Fibroblast of the aortic adventitia (primary cell): ENCODE measurements around the gene HSPBP1. TPM values are rescaled to one million over a fixed set of nuclear protein-coding genes. Genes with fewer than 3 reads are reported as not detected.
"Not testable (repeated sequence)": the region's sequence is repeated elsewhere in the genome, so short reads cannot be mapped to it uniquely, and the experiment has no call there.

Source experiments
- DNase-seq: peaks from one replicate; pipeline ENCODE4 v3.0.0-alpha.2; 2010; ENCODE audit warnings: low read depth
- H3K4me3 ChIP-seq: 2 replicates; pipeline ENCODE4 v1.5.1; 2011; ENCODE audit warnings: low read depth, mild to moderate bottlenecking, control low read depth, low read length, moderate library complexity
- total RNA-seq: library from RNA; depleted of rRNA; stranded (reverse); fragments of >200 nt; gene quantifications from 2 replicates; pipeline ENCODE4 v1.2.3, GENCODE V29; 2012; ENCODE audit warnings: low replicate concordance
- TF ChIP-seq, protein P1 (sequence below): IDR thresholded peaks from 2 replicates; pipeline ENCODE4 v1.5.1; 2011; ENCODE audit warnings: mild to moderate bottlenecking, low read length, control low read depth, inconsistent platforms; ENCODE audit not compliant: insufficient read depth

The HSPBP1 gene
- total RNA-seq, 1 donor: 29.1 TPM

DNA sequence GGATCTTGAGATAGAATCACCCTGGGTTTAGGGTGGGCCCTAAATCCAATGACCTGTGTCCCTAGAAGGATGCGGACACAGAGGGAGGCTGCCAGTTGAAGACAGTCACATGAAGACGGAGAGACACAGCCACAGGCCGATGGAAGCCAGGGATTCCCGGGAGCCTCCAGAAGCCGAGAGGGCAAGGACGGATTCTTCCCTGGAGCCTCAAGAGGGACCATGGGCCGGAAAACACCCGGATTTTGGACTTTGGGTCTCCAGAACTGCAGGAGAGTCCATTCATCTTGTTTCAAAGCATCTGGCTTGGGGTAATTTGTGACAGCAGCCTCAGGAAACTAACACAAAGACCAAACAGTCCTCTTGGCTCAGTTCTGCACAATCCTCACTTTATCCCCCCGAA is 53.6 kb downstream of the HSPBP1 start:
- TF ChIP-seq, protein P1, sequence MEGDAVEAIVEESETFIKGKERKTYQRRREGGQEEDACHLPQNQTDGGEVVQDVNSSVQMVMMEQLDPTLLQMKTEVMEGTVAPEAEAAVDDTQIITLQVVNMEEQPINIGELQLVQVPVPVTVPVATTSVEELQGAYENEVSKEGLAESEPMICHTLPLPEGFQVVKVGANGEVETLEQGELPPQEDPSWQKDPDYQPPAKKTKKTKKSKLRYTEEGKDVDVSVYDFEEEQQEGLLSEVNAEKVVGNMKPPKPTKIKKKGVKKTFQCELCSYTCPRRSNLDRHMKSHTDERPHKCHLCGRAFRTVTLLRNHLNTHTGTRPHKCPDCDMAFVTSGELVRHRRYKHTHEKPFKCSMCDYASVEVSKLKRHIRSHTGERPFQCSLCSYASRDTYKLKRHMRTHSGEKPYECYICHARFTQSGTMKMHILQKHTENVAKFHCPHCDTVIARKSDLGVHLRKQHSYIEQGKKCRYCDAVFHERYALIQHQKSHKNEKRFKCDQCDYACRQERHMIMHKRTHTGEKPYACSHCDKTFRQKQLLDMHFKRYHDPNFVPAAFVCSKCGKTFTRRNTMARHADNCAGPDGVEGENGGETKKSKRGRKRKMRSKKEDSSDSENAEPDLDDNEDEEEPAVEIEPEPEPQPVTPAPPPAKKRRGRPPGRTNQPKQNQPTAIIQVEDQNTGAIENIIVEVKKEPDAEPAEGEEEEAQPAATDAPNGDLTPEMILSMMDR: no peak
- DNase-seq: no peak
- H3K4me3 ChIP-seq: no peak overlapping the region

DNA sequence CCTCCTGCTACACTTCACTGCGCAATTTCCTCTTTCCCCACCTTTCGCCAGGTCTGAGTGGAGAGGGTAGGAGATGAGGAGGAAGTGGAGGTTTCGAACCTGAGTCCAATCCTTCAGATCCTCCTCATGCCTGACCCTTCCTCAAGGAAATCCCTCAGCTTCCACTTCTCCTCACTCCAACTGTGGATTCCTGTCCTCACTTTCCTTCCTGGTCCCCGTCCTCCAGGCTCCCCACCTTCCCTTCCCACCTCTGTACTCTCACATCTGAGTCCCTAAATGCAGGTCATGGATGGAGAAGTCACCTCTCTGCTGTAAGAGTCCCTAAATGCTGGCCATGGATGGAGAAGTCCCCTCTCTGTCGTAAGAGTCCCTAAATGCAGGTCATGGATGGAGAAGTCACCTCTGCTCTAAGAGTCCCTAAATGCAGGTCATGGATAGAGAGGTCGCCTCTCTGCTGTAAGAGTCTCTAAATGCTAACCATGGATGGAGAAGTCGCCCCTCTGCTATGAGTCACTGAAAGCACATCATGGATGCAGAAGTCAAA is 54.4 kb downstream of the HSPBP1 start:
- TF ChIP-seq, protein P1: no peak
- no peak overlapping the region for H3K4me3 ChIP-seq
- DNase-seq: no peak

DNA sequence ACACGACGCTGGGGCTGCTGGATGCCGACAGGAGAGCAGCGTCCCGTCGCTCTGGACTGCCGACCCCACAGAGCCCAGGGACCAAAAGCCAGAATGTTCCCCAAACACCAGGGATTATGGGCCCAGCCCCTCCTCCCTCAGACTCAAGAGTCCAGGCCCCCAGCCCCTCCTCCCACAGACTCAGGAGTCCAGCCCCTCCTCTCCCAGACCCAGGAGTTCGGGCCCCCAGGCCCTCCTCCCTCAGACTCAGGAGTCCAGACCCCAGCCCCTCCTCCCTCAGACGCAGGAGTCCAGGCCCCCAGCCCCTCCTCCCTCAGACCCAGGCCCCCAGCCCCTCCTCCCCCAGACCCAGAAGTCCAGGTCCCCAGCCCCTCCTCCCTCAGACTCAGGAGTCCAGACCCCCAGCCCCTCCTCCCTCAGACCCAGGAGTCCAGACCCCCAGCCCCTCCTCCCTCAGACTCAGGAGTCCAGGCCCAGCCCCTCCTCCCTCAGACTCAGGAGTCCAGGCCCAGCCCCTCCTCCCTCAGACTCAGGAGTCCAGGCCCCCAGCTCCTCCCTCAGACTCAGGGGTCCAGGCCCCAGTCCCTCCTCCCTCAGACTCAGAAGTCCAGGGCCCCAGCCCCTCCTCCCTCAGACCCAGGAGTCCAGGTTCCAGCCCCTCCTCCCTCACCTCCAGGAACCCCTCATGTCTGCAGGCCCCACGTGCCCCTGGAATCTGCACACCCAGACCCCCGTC is 55.1 kb downstream of the HSPBP1 start:
- not testable (repeated sequence) for DNase-seq, H3K4me3 ChIP-seq

DNA sequence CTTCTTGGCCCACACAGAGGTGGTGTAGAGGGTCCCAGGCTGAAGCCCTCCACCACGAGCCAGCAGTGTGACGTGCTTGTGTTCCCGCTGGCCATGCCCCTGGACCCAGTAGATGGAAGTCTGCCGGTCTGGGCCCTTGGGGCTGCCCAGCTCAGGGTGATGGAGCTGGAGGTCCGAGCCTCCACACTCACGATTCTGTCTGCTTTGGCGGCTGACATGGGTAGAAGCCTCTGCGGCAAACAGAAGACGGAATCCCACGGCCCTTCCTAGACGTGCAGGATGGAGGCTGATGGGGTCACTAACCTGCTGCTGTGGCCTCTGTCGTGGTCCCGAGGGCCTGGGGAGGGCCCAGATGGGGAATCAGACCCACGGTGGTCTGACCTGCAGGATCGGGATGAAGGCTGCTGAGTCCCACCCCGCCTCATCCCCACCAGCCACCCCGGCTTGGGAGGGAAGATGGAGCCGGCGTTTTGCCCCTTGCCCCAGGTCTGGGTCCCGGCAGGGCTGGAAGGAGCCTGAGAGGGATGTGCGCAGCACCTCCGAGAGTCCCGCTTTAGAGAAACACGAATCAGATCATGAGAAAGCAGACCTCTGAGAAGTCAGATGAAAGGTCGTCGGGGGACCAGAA is 55.8 kb downstream of the HSPBP1 start:
- H3K4me3 ChIP-seq: no peak overlapping the region
- TF ChIP-seq, protein P1: no peak
- DNase-seq: no peak

DNA sequence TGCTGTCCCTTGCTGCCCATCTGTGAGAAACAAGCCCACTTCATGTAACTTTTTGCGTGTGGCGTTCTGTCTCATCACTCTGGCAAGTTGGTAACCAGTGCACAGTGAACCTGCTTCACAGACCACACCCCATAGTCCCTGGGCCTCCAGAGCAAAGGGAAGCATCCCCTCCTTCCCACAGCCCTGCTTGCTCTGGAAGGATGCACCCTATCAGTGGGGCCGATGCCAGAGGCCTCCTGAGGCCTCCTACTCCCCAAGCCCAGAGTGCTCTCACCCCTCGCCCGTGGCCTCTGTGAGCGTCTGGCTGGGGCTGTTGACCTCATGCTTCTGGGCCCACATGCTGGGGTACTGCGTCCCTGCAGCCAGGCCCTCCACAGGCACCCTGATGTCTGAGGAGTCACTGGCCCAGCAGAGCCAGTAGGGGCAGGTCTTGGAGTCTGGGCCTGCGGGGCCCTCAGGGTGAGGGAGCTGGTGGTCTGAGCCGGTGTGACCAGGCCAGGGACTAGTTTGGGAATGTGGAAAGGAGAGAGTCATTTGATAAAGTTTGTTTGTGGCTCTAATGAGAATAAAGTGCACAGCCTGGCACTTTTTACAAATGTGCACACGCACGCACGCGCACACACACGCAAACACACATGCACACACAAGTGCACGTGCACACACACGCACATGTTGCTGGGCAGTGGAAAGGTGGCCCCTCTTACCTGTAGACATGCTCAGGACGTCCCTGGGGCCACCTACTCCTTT is 56.4 kb downstream of the HSPBP1 start:
- TF ChIP-seq, protein P1: no peak
- no peak overlapping the region for H3K4me3 ChIP-seq
- DNase-seq: no peak

DNA sequence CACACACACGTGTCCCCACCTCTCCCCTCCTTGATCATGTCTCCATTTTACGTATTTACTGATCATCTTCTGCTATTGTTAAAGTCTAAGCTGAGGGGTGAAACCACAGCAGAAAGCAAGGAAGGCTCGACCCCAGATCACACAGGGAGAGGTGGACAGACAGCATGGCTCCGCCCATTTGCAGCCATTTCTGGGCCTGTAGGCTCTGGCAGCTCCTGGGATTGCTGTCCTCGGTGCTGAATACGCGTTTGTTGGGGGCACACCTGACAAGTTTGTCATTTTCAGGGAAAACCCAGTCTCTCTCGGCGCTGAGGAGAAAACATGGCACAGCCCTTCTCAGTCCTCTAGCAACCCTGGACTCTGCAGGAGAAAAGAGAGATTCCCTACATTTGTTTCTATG is 59.4 kb downstream of the HSPBP1 start:
- DNase-seq: no peak
- TF ChIP-seq, protein P1: no peak
- no peak overlapping the region for H3K4me3 ChIP-seq
